Frontal cortex (tissue), 4 donors: ENCODE results near the gene SLC6A13. TPM values are rescaled to one million over a fixed set of nuclear protein-coding genes. Genes with fewer than 3 reads are reported as not detected.

ENCODE experiments used
- DNase-seq, 2 donors: peaks; one replicate each; pipeline ENCODE4 v3.0.0; 2012; ENCODE audit warnings: low spot score in 2 of 2
- FAIRE-seq: peaks from 2 replicates; lab custom pipeline; 2012; peaks lifted over from hg19 to GRCh38; lab: Jason Lieb, UNC
- total RNA-seq: library from RNA; depleted of rRNA; stranded (reverse); fragments of >200 nt; gene quantifications from one replicate; pipeline ENCODE4 v1.2.3, GENCODE V29; 2014
- donor health status: control.
- donor health status: control.
- donor health status: control.

SLC6A13 gene
- total RNA-seq, 1 donor from 2014 or later: 12.2 TPM

DNA sequence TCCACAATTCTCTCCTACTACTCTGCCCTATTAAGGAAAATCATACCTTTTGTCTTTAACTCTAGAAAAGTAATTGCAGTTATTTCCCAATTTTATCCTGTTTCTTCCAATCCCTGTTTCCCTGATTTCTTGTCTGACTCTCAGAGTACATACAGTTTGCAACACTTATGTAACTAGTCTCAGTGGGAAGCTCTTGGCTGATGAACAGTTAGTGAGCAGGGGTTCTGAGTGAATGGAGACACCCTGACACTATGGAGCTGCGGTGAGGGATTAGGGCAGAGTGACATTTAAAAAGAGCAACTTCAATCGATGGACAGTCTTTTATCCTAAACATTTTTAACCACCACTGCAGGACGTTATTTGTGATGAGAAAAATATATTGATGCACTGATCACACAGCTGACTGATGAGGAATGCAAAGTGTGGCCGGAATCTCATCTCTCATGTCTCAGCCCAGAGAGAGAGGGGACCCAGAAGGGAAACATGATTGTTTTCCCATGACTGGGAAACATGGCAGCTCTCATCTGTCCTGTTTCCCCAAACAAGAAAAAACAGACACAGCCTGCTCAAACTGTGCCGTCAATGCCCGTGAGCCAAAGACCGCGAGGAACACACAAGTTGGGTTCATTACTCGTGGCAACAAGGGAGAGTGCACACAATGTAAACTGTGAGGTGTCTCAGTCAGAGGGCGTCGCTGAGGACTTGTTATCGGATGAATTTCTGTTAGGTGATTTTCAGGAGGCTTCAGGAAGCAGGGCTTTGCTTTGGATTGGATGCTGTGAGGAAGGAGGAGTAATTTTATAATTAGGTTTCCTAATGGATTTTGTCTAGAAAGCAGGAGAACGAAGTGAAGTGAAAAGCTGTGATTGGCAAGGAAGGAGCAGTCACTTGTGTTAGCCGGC lies 5.2 kb upstream of the SLC6A13 start:
- DNase-seq (no peak), FAIRE-seq (no peak)

GRCh38 chr12:265096-265495 lies 2.5 kb upstream of the SLC6A13 start:
- DNase-seq: no peak
- FAIRE-seq: no peak

DNA sequence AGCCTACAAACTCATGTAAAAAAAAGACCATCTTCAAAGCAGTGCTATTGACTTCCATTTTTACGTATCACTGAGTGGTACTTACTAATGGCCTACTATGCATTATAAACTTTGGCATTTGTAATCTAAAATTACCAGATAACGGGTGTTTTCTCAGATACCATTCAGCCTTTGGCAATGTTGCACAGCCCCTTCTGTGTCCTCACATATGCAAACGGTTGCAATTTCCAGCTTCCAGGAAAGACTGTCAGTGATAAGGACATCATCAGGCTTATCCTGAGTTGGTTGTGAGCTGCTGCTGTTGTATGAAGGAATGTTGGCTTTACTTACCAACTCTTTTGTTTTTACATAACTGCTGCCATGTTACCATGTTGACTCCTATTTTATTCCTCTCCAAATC lies 1.6 kb upstream of the SLC6A13 start:
- no peak for FAIRE-seq

GRCh38 chr12:263574-263973 lies 938 bp upstream of the SLC6A13 start:
- DNase-seq (no peak), FAIRE-seq (no peak)

More for the DNA sequence above, 1.6 kb upstream of the SLC6A13 start:
- DNase-seq: no peak

- DNase-seq (no peak), FAIRE-seq (no peak)
Observed at GRCh38 chr12:262113-262512, 523 bp downstream of the SLC6A13 start.

GRCh38 chr12:257521-258321 lies 4.9 kb downstream of the SLC6A13 start:
- FAIRE-seq (no peak), DNase-seq (no peak)

GRCh38 chr12:256958-257357 lies 5.7 kb downstream of the SLC6A13 start:
- DNase-seq (no peak), FAIRE-seq (no peak)

- FAIRE-seq (no peak), DNase-seq (no peak)
Observed at GRCh38 chr12:256225-256624, 6.4 kb downstream of the SLC6A13 start.

DNA sequence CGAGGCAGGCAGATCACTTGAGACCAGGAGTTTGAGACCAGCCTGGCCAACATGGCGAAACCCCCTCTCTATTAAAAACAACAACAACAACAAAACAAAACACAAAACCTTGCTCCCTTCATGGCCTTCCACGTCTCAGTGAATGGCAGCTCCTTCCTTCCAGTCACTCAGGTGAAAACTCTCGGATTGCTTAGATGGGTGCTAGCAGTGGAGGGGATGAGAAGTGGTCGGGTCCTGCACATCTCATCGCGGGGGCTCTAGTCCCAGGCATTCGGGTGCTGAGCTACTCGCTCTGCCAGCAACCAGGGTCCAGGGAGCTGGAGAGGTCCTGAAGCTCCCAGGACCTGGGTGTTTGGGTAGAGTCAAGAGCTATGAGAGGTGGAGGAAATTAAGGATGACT lies 7.7 kb downstream of the SLC6A13 start:
- DNase-seq (no peak), FAIRE-seq (no peak)

DNA sequence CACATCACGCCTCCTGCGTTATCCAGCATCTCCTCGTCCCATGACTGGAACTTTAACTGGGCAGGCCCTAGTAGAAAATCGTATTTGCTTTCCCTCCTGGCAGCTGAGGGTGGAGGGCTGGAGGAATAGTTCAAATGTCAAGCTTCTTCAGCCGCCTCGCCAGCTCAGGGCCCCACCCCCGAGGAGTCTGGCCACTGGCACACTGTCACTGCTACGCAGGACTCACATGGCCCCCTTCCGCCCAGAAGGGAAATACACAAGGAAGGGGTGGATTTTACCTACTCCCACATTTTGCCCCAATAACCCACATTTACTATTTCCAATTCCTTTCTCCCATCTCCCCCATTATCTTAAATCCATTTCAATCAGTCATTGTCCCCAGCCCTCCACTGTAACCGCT lies 8.6 kb downstream of the SLC6A13 start:
- no peak for FAIRE-seq
- no peak for DNase-seq

- DNase-seq (no peak), FAIRE-seq (no peak)
Observed at GRCh38 chr12:253116-253831, 9.4 kb downstream of the SLC6A13 start.

- FAIRE-seq (no peak), DNase-seq (no peak)
Observed at GRCh38 chr12:252636-253035, 10.0 kb downstream of the SLC6A13 start.

- no peak for FAIRE-seq
Observed at GRCh38 chr12:247271-247670, 15.4 kb downstream of the SLC6A13 start.

DNA sequence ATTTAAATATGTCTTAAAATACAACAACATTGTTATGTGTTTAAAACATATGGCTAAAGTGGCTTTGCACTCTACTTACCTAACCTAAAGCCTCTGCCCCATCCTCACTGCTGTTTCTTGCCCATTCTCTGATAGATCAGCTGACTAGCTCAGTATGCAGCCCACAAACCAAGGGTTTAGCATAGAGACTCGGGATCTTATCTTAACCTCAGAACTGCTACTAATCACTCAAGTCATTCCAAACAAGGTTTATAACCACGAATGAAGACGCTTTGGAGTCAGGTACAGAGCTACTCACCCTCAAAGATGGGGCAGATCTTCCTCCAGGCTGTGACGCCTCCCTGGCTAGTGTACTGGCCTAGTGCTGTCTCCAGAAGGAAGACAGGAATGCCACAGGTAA lies 19.3 kb downstream of the SLC6A13 start:
- FAIRE-seq (no peak), DNase-seq (no peak)

More at GRCh38 chr12:247271-247670, 15.4 kb downstream of the SLC6A13 start:
- DNase-seq: no peak

GRCh38 chr12:242496-242895 lies 20.1 kb downstream of the SLC6A13 start:
- DNase-seq (no peak), FAIRE-seq (no peak)

DNA sequence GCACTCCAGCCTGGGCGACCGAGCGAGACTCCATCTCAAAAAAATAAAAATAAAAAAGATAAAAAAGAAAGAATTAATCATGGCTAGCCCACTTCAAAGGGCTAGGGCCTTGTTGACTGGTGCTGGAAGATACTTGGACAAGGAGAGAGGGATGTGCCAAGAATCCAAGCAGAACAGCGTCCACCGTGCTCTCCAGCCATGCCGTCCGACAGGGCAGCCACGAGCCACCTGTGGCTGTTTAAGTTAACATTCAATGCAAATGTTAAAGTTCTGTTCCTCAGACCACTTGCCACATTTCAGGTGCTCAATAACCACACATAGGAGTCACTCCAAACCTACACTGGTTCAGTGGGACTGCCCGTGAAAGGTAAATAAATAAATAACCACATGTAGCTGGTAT lies 21.4 kb downstream of the SLC6A13 start:
- no peak for FAIRE-seq
- DNase-seq: no peak

DNA sequence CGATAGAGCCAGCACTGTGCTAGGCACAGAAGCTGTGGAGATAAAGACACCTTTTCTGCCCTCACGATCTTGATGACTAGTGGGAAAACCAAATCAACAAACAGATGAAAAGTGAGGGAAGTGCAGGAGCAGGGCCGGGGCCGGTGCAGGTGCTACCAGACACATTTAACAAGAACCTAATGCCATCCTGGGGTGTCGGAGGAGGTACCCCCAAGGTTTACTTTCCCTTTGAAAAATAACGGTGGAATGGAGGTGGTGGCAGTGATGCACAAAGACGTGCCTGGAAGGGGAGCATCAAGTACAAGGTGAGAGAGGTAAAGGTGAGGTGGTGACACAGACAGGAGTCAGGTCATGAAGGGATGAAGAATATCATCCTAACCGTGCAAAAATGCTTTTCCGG lies 22.1 kb downstream of the SLC6A13 start:
- no peak for DNase-seq
- FAIRE-seq: no peak

GRCh38 chr12:238736-239398 lies 23.8 kb downstream of the SLC6A13 start:
- DNase-seq: no peak
- no peak for FAIRE-seq

GRCh38 chr12:238116-238515 lies 24.5 kb downstream of the SLC6A13 start:
- DNase-seq: no peak
- no peak for FAIRE-seq
